Neuron (in vitro differentiated cells): ENCODE measurements around the gene ELK1.

Experiments
- H2AFZ ChIP-seq: one replicate; pipeline ENCODE4 v1.6.1; 2013; ENCODE audit warnings: low read depth, mild to moderate bottlenecking, inconsistent platforms, low read length, moderate library complexity
- H3K27me3 ChIP-seq: one replicate; pipeline ENCODE4 v1.6.1; 2013; ENCODE audit warnings: low read length; ENCODE audit not compliant: insufficient read depth
- H3K36me3 ChIP-seq: one replicate; pipeline ENCODE4 v1.6.1; 2013; ENCODE audit warnings: low read length; ENCODE audit not compliant: insufficient read depth
- H3K4me1 ChIP-seq: one replicate; pipeline ENCODE4 v1.6.1; 2013; ENCODE audit warnings: low read length; ENCODE audit not compliant: insufficient read depth
- H3K4me3 ChIP-seq: 2 replicates; pipeline ENCODE4 v1.5.1; 2013; ENCODE audit warnings: mild to moderate bottlenecking, low read length, moderate library complexity
- H3K9me3 ChIP-seq: one replicate; pipeline ENCODE4 v1.6.1; 2013; ENCODE audit warnings: low read length

ELK1 gene

GRCh38 chrX:47590984-47591383, 59.4 kb downstream of the ELK1 start:
- Histone ChIP-seq H3K9me3 (no peaks in the 10 kb centered on the region), H3K36me3 (no peaks in the 10 kb centered on the region), H3K4me1 (no peaks in the 10 kb centered on the region), H2AFZ (no peak overlapping the region), H3K27me3 (no peaks in the 10 kb centered on the region), H3K4me3 (no peak overlapping the region)

GRCh38 chrX:47587906-47588735, 62.2 kb downstream of the ELK1 start:
- no peaks in the 10 kb centered on the region for H3K4me1 ChIP-seq
- no peaks in the 10 kb centered on the region for H3K9me3 ChIP-seq
- H2AFZ ChIP-seq = no peak overlapping the region
- H3K36me3 ChIP-seq = peaks cover 3% of the 10 kb centered on the region
- no peak overlapping the region for H3K4me3 ChIP-seq
- peaks cover 3% of the 10 kb centered on the region for H3K27me3 ChIP-seq

- Histone ChIP-seq H3K4me3 (no peak overlapping the region), H2AFZ (no peak overlapping the region), H3K4me1 (no peaks in the 10 kb centered on the region), H3K9me3 (no peaks in the 10 kb centered on the region), H3K27me3 (peaks cover 3% of the 10 kb centered on the region), H3K36me3 (peaks cover 3% of the 10 kb centered on the region)
Measured at GRCh38 chrX:47587091-47587891, 63.1 kb downstream of the ELK1 start.

- Histone ChIP-seq H3K4me1 (no peaks in the 10 kb centered on the region), H2AFZ (no peak overlapping the region), H3K27me3 (peaks cover 3% of the 10 kb centered on the region), H3K36me3 (peaks cover 3% of the 10 kb centered on the region), H3K9me3 (no peaks in the 10 kb centered on the region), H3K4me3 (no peak overlapping the region)
Measured at GRCh38 chrX:47586043-47586787, 64.1 kb downstream of the ELK1 start.
